Epidermal melanocyte (primary cell): Measurements from ENCODE around the gene RER1.
"Not testable (repeated sequence)": the region's sequence is repeated elsewhere in the genome, so short reads cannot be mapped to it uniquely, and the experiment has no call there.

Experiments
- DNase-seq: peaks from one replicate; pipeline ENCODE4 v3.0.0; 2011; ENCODE audit warnings: low spot score; ENCODE audit not compliant: insufficient read length

Gene RER1

DNA sequence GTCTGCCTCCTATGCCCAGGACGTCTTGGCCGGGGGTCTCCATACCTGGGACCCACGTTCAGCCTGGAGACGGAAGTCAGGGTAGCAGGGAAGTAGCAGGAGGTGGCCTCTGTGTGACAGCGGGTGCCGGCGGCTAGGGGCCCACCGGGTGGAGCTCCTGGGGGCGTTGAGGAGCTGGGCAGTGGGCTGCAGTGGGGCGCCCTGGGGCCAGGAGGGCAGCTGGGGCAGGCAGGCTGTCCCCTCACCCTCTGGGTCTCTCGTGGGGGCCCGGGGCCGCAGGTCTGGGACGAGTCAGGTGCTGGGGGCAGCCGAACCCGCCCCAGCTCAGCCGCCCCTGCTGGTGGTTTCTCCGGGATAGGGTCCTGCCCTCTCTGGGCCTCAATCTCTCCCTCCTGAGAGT, 35.4 kb downstream of the RER1 start:
- no peak for DNase-seq

DNA sequence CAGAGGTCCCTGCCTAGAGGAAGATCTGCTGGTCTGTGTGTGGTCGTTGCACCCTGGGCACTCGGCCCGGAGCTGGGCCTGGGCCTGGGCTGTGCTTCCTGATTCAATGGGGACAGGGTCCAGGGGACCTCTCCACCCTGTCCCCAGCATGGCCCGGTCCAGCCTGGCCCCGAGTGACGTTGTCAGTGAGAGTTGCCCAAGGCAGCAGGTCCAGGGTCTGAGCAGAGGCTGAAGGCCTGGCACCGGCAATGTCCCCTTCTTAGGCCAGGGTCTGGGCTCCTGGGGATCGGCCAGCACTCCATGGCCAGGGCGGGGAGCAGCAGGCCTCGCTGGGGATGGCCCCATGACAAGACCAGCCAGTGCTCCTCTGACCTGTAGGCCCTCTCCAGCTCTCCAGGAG, 36.3 kb downstream of the RER1 start:
- no peak for DNase-seq

- no peak for DNase-seq
Measured at GRCh38 chr1:2428490-2428889, 36.8 kb downstream of the RER1 start.

DNA sequence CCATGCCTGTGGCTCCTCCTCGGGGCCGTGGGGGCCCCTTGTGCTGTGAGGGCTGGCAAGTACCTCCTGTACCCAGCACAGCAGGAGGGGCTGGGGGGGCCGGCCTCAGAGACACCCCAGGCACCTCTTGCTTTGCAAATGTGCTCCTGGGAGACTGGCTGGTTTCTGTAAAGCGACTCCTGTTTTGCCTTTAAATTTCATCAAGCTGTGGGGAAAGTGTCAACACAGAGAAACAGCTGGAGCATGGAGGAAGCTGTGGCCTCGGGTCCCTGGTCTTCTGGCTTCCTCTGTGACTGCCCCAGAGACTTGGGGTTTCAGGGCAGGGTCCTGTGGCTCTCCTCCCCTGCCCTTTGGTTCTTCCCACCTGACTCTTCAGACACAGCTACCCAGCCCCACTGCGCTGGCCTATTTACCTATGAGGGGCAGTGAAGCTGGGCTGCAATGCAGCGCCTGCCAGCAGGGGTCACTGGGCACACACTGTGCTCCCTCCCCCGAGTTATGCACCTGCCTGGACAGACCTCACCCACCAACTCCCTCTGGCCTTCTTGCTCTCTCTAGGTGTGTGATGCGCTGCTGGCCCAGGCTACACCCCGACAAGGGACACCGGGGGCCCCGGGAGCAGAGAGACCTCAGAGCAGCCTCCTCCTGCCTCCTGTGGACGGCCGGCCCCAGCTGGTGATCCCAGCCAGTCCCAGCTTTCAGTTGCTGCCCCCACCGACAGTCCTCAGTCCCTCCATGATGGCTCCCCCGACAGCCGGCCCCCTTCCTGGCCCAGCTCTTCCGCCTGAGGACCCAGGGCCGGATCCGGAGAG, 38.3 kb downstream of the RER1 start:
- DNase-seq: no peak

- no peak for DNase-seq
Measured at GRCh38 chr1:2430592-2430973, 38.9 kb downstream of the RER1 start.

DNA sequence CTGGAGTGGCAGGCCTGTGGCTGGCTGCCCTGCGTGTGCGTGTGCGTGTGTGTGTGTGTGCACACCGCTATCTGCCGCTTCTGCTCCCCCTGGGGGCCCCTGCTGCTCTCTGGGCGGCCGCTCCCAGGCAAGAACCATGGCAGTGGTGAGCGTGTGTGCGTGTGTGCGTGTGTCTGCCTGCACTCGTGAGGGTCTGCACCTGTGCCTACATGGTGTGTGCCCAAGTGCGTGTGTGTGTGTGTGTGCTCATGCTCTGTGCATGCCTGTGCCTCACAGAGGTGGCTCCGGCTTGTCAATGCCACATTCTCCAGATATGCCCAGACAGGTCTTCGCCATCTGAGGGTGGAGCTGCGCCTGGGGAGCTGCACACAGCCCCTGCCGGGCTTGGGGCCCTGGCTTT, 39.5 kb downstream of the RER1 start:
- DNase-seq: no peak

- no peak for DNase-seq
Measured at GRCh38 chr1:2431518-2431917, 39.9 kb downstream of the RER1 start.

- no peak for DNase-seq
Measured at GRCh38 chr1:2432441-2432844, 40.8 kb downstream of the RER1 start.

- DNase-seq: no peak
Measured at GRCh38 chr1:2433196-2433595, 41.6 kb downstream of the RER1 start.

GRCh38 chr1:2433936-2434655, 42.5 kb downstream of the RER1 start:
- DNase-seq: no peak

GRCh38 chr1:2435091-2435490, 43.5 kb downstream of the RER1 start:
- no peak for DNase-seq

GRCh38 chr1:2435746-2436355, 44.2 kb downstream of the RER1 start:
- DNase-seq: no peak

- no peak for DNase-seq
Measured at GRCh38 chr1:2436876-2437275, 45.2 kb downstream of the RER1 start.

GRCh38 chr1:2437617-2438016, 46.0 kb downstream of the RER1 start:
- DNase-seq: no peak

GRCh38 chr1:2438038-2438437, 46.4 kb downstream of the RER1 start:
- DNase-seq: no peak

- DNase-seq: no peak
Measured at GRCh38 chr1:2438641-2439040, 47.0 kb downstream of the RER1 start.

DNA sequence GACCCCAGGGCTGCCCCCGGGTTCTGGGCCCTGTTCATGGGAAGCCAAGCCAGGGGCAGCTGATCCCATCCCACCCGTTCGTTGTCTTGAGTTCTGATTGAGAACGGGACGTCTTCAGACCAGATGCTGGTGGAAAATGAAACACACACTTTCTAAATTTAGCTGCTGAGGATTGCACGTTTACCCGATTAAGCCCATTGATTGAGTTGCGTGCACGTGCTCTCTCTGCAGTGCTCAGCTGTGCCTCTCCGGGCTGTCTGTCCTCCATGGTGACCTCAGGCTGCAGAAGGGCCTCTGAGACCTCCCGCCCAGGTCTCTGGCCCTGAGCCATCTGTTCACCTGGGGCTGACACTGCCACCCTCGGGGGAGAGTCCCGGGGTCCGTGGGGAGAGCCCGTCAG, 47.7 kb downstream of the RER1 start:
- no peak for DNase-seq

- DNase-seq: not testable (repeated sequence)
Measured at GRCh38 chr1:2440346-2440745, 48.7 kb downstream of the RER1 start.

DNA sequence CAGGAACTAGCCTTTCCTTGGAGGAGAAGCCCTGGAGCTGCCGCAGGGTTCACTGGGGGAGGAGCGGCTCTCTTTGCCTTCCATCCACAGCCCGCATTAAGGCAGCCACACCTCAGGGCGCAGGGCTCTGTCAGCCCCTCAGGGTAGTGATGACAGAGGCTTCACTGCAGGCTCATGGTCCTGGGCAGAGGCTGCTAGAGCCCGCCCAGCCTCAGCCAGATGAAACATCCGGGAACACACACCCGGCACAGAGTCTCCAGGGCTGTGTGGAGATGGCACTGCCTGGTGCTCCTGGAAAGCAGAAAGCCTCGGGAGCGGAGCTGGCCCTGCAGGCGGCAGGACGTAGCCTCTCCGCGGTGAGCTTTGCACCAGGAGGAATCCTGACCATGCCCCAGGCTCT, 50.1 kb downstream of the RER1 start:
- DNase-seq: no peak

GRCh38 chr1:2442661-2443060, 51.0 kb downstream of the RER1 start:
- no peak for DNase-seq

GRCh38 chr1:2443277-2444137, 51.9 kb downstream of the RER1 start:
- no peak for DNase-seq
